Caco-2 (cell line): ENCODE results near the gene MAP3K9. TPM values are rescaled to one million over a fixed set of nuclear protein-coding genes. Genes with fewer than 3 reads are reported as not detected.

Source experiments
- BruUV-seq: library from RNA; stranded (reverse); fragments of 400-500 nt; replicated peaks from 2 replicates; lab custom pipeline; 2021; lab: Mats Ljungman, UMichigan
- CTCF ChIA-PET: fragments of 300-600 bp; sonication (Branson Sonifier 250); formaldehyde crosslinking; loops from one replicate; lab custom pipeline; 2022; ENCODE audit warnings: antibody characterized with exemption; lab: Charles Lee
- POLR2A ChIA-PET: fragments of 300-600 bp; sonication (Branson Sonifier 250); formaldehyde crosslinking; loops from one replicate; lab custom pipeline; 2022; ENCODE audit warnings: antibody characterized with exemption; lab: Charles Lee
- DNase-seq, 2 experiments: peaks; one replicate each; pipeline versions ENCODE4 v3.0.0 to v3.0.0-alpha.2; 2020 to 2022
- H3K27me3 ChIP-seq: replicated peaks from 2 replicates; pipeline ENCODE4 v1.6.0; 2011; ENCODE audit warnings: low read length; ENCODE audit not compliant: control insufficient read depth, insufficient read depth
- H3K36me3 ChIP-seq: 2 replicates; pipeline ENCODE4 v1.5.1; 2011; ENCODE audit warnings: low read length; ENCODE audit not compliant: control insufficient read depth, insufficient read depth
- H3K4me1 ChIP-seq: fragments of 250-450 bp; sonication (Bioruptor Pico); 2 replicates; pipeline ENCODE4 v1.5.1; 2020; ENCODE audit warnings: mild to moderate bottlenecking
- H3K4me3 ChIP-seq: 2 replicates; pipeline ENCODE4 v1.5.1; 2011; ENCODE audit warnings: low read depth, mild to moderate bottlenecking, control low read depth, low read length
- H3K9me3 ChIP-seq: fragments of 250-450 bp; sonication (Bioruptor Pico); 2 replicates; pipeline ENCODE4 v1.5.1; 2020; ENCODE audit warnings: mild to moderate bottlenecking, moderate library complexity
- H3K27ac Mint-ChIP-seq: one replicate; pipeline ENCODE4 v1.8.0; 2022; ENCODE audit warnings: mixed read lengths; ENCODE audit not compliant: unreplicated experiment
- H3K27me3 Mint-ChIP-seq: one replicate; pipeline ENCODE4 v1.8.0; 2022; ENCODE audit warnings: mixed read lengths; ENCODE audit not compliant: insufficient read depth, unreplicated experiment
- H3K36me3 Mint-ChIP-seq: one replicate; pipeline ENCODE4 v1.8.0; 2022; ENCODE audit warnings: mild to moderate bottlenecking, mixed read lengths; ENCODE audit not compliant: insufficient read depth, unreplicated experiment
- H3K4me1 Mint-ChIP-seq: one replicate; pipeline ENCODE4 v1.8.0; 2022; ENCODE audit warnings: low read depth, mixed read lengths; ENCODE audit not compliant: unreplicated experiment
- H3K4me3 Mint-ChIP-seq: one replicate; pipeline ENCODE4 v1.8.0; 2022; ENCODE audit warnings: mild to moderate bottlenecking, moderate library complexity, mixed read lengths; ENCODE audit not compliant: unreplicated experiment
- H3K9me3 Mint-ChIP-seq: one replicate; pipeline ENCODE4 v1.8.0; 2022; ENCODE audit warnings: mixed read lengths; ENCODE audit not compliant: unreplicated experiment
- intact Hi-C: fragments of 100-400 bp; cut with micrococcal nuclease; formaldehyde crosslinking; loops from one replicate; pipeline ENCODE4 v1.10.0; 2022; ENCODE audit not compliant: unreplicated experiment
- total RNA-seq: library from RNA; stranded (reverse); gene quantifications from 2 replicates; pipeline ENCODE4 v1.2.3, GENCODE V29; 2022
- TF ChIP-seq, protein P1 (sequence below), 2 experiments: fragments of 200-600 bp in 1 of 2; IDR thresholded peaks; 1 replicate in 1 of 2; 2 replicates in 1 of 2; pipeline versions ENCODE4 v1.5.1 to v1.8.0; 2011 to 2022; ENCODE audit warnings: antibody characterized with exemption in 1 of 2, control low read depth in 1 of 2, inconsistent platforms in 1 of 2, low read depth in 1 of 2, low read length in 1 of 2, mild to moderate bottlenecking in 1 of 2, moderate library complexity in 1 of 2; ENCODE audit not compliant: insufficient read depth in 1 of 2, severe bottlenecking in 1 of 2, unreplicated experiment in 1 of 2

MAP3K9 gene
- total RNA-seq, 1 experiment from 2014 or later: 19.5 TPM

GRCh38 chr14:70696026-70696425 lies 113.3 kb downstream of the MAP3K9 start:
- Mint-ChIP-seq H3K4me3 (no peak overlapping the region), H3K27me3 (no peaks in the 10 kb centered on the region), H3K36me3 (no peaks in the 10 kb centered on the region), H3K4me1 (peaks cover 17% of the 10 kb centered on the region), H3K27ac (no peak overlapping the region), H3K9me3 (no peaks in the 10 kb centered on the region)
- intact Hi-C loops: no loop called here
- H3K9me3 ChIP-seq: no peaks in the 10 kb centered on the region
- ChIA-PET POLR2A (no interaction called here), CTCF (no interaction called here)
- no TSS peak for BruUV-seq
- no peaks in the 10 kb centered on the region for H3K36me3 ChIP-seq
- H3K4me1 ChIP-seq: peaks cover 15% of the 10 kb centered on the region
- TF ChIP-seq, protein P1, sequence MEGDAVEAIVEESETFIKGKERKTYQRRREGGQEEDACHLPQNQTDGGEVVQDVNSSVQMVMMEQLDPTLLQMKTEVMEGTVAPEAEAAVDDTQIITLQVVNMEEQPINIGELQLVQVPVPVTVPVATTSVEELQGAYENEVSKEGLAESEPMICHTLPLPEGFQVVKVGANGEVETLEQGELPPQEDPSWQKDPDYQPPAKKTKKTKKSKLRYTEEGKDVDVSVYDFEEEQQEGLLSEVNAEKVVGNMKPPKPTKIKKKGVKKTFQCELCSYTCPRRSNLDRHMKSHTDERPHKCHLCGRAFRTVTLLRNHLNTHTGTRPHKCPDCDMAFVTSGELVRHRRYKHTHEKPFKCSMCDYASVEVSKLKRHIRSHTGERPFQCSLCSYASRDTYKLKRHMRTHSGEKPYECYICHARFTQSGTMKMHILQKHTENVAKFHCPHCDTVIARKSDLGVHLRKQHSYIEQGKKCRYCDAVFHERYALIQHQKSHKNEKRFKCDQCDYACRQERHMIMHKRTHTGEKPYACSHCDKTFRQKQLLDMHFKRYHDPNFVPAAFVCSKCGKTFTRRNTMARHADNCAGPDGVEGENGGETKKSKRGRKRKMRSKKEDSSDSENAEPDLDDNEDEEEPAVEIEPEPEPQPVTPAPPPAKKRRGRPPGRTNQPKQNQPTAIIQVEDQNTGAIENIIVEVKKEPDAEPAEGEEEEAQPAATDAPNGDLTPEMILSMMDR (IDR thresholded peaks at IDR 0.05; ENCODE audit: insufficient read depth in 1 of 2, low read depth in 1 of 2, low read length in 1 of 2, severe bottlenecking in 1 of 2, unreplicated experiment in 1 of 2): no peak
- no peak overlapping the region for H3K4me3 ChIP-seq
- DNase-seq: no peak
- no peaks in the 10 kb centered on the region for H3K27me3 ChIP-seq

DNA sequence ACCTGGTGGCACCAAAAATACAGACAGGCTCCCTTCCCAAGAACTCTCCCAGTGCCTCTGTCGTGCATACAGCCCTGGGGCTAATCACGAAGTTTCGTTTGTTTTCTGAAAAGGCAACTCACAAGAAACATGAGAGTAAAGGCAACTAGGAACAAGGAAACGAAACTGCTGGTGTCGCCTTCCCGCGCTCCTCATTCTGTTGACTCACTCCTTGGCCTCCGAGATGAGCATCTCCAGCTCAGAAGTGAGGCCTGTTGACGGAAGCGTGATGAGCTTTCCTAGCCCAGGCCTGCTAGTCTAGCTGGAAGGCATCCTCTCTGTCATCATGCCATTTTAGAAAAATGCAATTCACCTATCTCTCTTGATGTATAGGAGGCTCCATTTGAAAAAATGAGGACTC lies 117.1 kb downstream of the MAP3K9 start:
- no peaks in the 10 kb centered on the region for H3K27me3 Mint-ChIP-seq
- TF ChIP-seq, protein P1 (IDR thresholded peaks at IDR 0.05; ENCODE audit: insufficient read depth in 1 of 2, low read depth in 1 of 2, low read length in 1 of 2, severe bottlenecking in 1 of 2, unreplicated experiment in 1 of 2): no peak

GRCh38 chr14:70685474-70686197 lies 123.7 kb downstream of the MAP3K9 start:
- no peaks in the 10 kb centered on the region for H3K9me3 Mint-ChIP-seq
- H3K4me3 ChIP-seq: no peak overlapping the region
- no peak for DNase-seq
- ChIA-PET CTCF (interaction anchor here (0.6 kb wide), 1 partner anchor 86 kb away, joined by 4 read pairs; no protein-coding TSS in a partner anchor), POLR2A (no interaction called here)
- no peaks in the 10 kb centered on the region for H3K36me3 ChIP-seq
- no peaks in the 10 kb centered on the region for H3K27me3 ChIP-seq
- H3K9me3 ChIP-seq: no peaks in the 10 kb centered on the region
- no TSS peak for BruUV-seq
- no peaks in the 10 kb centered on the region for H3K27me3 Mint-ChIP-seq
- H3K4me1 ChIP-seq: no peaks in the 10 kb centered on the region
- H3K4me1 Mint-ChIP-seq: peaks cover 6% of the 10 kb centered on the region
- no peaks in the 10 kb centered on the region for H3K36me3 Mint-ChIP-seq
- H3K27ac Mint-ChIP-seq: no peak overlapping the region
- intact Hi-C loops: no loop called here
- TF ChIP-seq, protein P1 (IDR thresholded peaks at IDR 0.05; ENCODE audit: insufficient read depth in 1 of 2, low read depth in 1 of 2, low read length in 1 of 2, severe bottlenecking in 1 of 2, unreplicated experiment in 1 of 2): no peak
- H3K4me3 Mint-ChIP-seq: no peak overlapping the region

More for the DNA sequence above, 117.1 kb downstream of the MAP3K9 start:
- Mint-ChIP-seq H3K4me1 (peaks cover under 1% of the 10 kb centered on the region), H3K9me3 (no peaks in the 10 kb centered on the region), H3K36me3 (no peaks in the 10 kb centered on the region), H3K27ac (no peak overlapping the region), H3K4me3 (no peak overlapping the region)
- Histone ChIP-seq H3K4me1 (peaks cover 2% of the 10 kb centered on the region), H3K9me3 (no peaks in the 10 kb centered on the region), H3K4me3 (no peak overlapping the region), H3K36me3 (no peaks in the 10 kb centered on the region), H3K27me3 (no peaks in the 10 kb centered on the region)
- DNase-seq: peak in 1 of 2 experiments; percentile 39
- CTCF ChIA-PET: no interaction called here
- intact Hi-C loops: no loop called here
- BruUV-seq: no TSS peak
- POLR2A ChIA-PET: no interaction called here
